IPS DF 4.7 (cell line): ENCODE measurements around the gene C1orf146.
"Not testable (repeated sequence)": the region's sequence is repeated elsewhere in the genome, so short reads cannot be mapped to it uniquely, and the experiment has no call there.

ENCODE experiments used
- DNase-seq: peaks from one replicate; pipeline ENCODE4 v3.0.0-alpha.2; 2013; ENCODE audit warnings: low spot score; ENCODE audit errors: extremely low read depth

Gene C1orf146

DNA sequence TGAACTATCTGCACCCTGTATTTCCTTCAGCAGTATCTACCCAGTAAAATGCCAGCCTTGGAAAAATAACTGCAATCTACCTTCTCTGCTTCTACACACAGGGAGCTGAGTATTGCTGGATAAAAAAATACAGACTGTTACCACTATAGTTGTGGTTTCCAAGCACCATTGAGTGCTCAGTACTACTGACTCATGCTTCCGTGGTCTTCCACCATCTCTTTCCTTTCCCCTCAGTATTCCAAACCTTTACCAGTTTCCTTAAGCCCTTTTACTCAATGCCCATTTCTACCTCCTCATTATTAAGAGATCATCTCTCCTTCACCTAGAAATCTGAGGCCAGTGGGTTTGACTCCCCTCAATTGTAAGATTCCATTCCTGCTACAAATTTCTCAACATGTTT lies 57.2 kb downstream of the C1orf146 start:
- no peak for DNase-seq

DNA sequence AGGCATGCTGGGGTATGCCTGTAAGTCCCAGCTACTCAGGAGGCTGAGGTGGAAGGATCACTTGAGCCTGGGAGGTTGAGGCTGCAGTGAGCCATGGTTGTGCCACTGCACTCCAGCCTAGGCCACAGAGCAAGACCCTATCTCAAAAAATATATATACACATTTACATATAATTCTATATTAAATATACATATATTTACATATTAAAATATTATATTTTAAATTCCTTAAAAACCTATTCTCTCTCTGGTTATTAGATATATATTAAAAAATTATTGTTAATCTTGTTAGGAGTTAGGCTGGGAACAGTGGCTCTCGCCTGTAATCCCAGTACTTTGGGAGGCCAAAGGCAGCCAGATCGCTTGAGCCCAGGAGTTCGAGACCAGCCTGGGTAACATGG lies 58.4 kb downstream of the C1orf146 start:
- DNase-seq = no peak

DNA sequence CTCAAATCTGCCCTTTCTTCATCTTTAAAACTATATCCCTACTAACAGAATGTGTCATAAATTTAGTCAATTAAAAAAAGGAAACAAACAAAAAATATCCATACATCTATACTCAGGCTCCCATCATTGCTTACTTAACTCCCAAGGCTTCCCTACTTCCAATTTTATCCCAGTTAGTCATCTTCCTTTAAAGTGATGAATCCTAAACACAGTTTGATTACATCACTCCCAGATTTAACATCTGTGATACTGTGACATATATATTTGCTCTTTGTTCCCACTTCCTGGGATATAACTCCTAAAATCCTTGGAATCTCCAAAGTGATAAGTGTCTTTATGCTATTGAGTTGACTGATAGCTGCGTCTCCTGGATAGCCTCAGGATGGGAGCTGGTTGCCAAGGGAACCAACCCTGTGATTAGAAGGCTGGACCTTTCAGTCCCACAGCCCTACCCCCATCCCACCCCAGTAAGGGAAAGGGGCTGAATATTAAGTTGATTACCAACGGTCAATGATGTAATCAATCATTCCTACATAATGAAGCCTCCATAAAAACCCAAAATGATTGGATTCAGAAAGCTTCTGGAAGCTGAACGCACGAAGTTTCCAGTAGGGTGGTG lies 59.5 kb downstream of the C1orf146 start:
- DNase-seq = no peak

DNA sequence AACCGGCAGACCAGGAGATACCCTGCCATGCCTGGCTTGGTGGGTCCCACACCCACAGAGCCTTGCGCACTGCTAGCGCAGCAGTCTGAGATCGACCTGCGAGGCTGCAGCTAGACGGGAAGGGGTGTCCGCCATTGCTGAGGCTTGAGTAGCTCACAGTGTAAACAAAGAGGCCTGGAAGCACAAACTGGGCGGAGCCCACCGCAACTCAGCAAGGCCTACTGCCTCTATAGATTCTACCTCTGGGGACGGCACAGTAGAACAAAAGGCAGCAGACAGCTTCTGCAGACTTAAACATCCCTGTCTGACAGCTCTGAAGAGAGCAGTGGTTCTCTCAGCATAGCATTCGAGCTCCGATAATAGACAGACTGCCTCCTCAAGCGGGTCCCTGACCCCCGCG lies 62.1 kb downstream of the C1orf146 start:
- DNase-seq = not testable (repeated sequence)

DNA sequence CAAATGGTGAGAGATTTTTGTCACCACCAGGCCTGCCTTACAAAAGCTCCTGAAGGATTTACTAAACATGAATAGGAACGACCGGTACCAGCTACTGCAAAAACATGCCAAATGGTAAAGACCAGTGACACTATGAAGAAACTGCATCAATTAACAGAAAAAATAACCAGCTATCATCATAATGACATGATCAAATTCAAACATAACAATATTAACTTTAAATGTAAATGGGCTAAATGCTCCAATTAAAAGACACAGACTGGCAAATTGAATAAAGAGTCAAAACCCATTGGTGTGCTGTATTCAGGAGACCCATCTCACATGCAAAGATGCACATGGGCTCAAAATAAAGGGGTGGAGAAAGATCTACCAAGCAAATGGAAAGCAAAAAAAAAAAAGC lies 63.7 kb downstream of the C1orf146 start:
- not testable (repeated sequence) for DNase-seq

DNA sequence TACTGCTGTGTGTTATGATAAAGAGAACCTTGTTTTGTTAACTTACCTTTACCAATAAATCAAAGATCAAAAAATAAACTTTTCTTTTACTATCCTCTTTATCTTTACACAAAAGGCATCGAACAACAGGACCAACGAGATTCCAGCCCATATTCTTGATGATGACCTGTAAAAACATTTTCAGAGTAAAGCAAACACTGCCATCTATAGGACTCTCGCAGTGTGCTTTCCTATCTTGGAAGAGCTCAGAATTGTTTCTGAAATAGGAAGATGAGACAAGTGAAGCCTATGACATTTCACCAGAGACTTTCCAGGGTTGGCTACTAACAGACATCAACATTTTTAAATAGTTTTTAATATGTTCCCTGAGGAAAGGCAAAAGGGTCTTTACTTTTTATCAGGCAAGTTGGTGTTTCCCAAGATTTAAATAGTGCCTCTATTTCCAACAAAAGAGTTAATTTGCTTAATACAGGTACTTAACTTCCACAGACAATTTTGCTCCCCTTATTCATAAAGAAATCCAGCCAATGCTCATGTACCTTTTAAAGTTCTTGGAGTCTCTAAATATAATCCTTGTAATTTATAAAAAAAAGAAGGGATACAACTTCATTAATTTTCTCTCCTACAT lies 73.8 kb downstream of the C1orf146 start:
- no peak for DNase-seq
